K562 (cell line): Measurements from ENCODE around the gene TXN2. TPM values are rescaled to one million over a fixed set of nuclear protein-coding genes. Genes with fewer than 3 reads are reported as not detected.
A peak's percentile ranks its signal among the peaks of the same experiment; 100 is the strongest.

ENCODE experiments used
- ARID3B ChIP-seq: fragments of 250-450 bp; sonication (Bioruptor Pico); IDR thresholded peaks from 2 replicates; pipeline ENCODE4 v1.4.0; 2020; ENCODE audit warnings: borderline replicate concordance
- CREB3L1 ChIP-seq: fragments of 450-650 bp; IDR thresholded peaks from 2 replicates; pipeline ENCODE4 v1.6.1; 2014; ENCODE audit warnings: low read depth, mild to moderate bottlenecking, moderate library complexity, borderline replicate concordance
- DIDO1 ChIP-seq: fragments of 450-650 bp; IDR thresholded peaks from 2 replicates; pipeline ENCODE4 v1.6.1; 2016; ENCODE audit warnings: low read depth, missing biosample characterization, missing genetic modification characterization
- GTF2E2 ChIP-seq: fragments of 200-800 bp; sonication (Bioruptor generic); IDR thresholded peaks from 2 replicates; pipeline ENCODE4 v1.6.1; 2016; ENCODE audit warnings: missing genetic modification characterization, missing compliant biosample characterization
- KDM5B ChIP-seq: fragments of 200-600 bp; sonication (generic); IDR thresholded peaks from 2 replicates; pipeline ENCODE4 v1.6.1; 2012; ENCODE audit warnings: low read depth, mild to moderate bottlenecking, moderate library complexity, low read length, control low read depth, inconsistent platforms; ENCODE audit not compliant: insufficient replicate concordance
- KLF16 ChIP-seq: IDR thresholded peaks from 2 replicates; pipeline ENCODE4 v1.6.1; 2016; ENCODE audit warnings: antibody characterized with exemption
- PHB2 ChIP-seq: fragments of 450-650 bp; IDR thresholded peaks from 2 replicates; pipeline ENCODE4 v1.6.1; 2017; ENCODE audit warnings: low read depth
- POLR2H ChIP-seq: IDR thresholded peaks from 2 replicates; pipeline ENCODE4 v1.6.1; 2016; ENCODE audit warnings: missing genetic modification characterization, low read depth, mild to moderate bottlenecking, control low read depth, missing compliant biosample characterization, moderate library complexity
- RBFOX2 ChIP-seq: fragments of 200-400 bp; formaldehyde crosslinking; IDR thresholded peaks from 2 replicates; pipeline ENCODE4 v1.6.1; 2017; ENCODE audit warnings: low read depth, mild to moderate bottlenecking, low read length, moderate library complexity
- ZBTB7A ChIP-seq: IDR thresholded peaks from 2 replicates; pipeline ENCODE4 v1.6.1; 2011; ENCODE audit warnings: low read depth, mild to moderate bottlenecking, low read length, moderate library complexity, borderline replicate concordance; ENCODE audit not compliant: control insufficient read depth
- ZNF143 ChIP-seq: sonication (generic); formaldehyde crosslinking; IDR thresholded peaks from 2 replicates; pipeline ENCODE4 v1.9.0; 2022; ENCODE audit warnings: mild to moderate bottlenecking, missing genetic modification reagents
- ZNF407 ChIP-seq: fragments of 450-650 bp; IDR thresholded peaks from 2 replicates; pipeline ENCODE4 v1.6.1; 2016; ENCODE audit warnings: low read depth
- polyA plus RNA-seq, 8 experiments: library from polyadenylated mRNA; depleted of rRNA in 4 of 8; stranded (reverse) in 5 of 8; unstranded in 3 of 8; fragments of >200 nt; fragmentation: Nextera tagmentation in 2 of 8; fragmentation: Illumina TruSeq in 1 of 8; extraction: Ambion mirVana in 2 of 8; extraction: Trizol in 1 of 8; gene quantifications; 2 replicates each; pipeline versions ENCODE4 v1.2.1 to v1.2.3, GENCODE V29; 2011 to 2014; ENCODE audit warnings: inconsistent platforms in 1 of 8, missing spikeins in 1 of 8
- total RNA-seq, 7 experiments: library from RNA; depleted of rRNA in 6 of 7; stranded (reverse); fragments of >200 nt in 6 of 7; fragmentation: Illumina TruSeq in 2 of 7; extraction: Trizol in 2 of 7; gene quantifications; 2 replicates each; pipeline versions ENCODE4 v1.2.1 to v1.2.3, GENCODE V29; 2011 to 2021; ENCODE audit warnings: low replicate concordance in 1 of 7

The TXN2 gene
- total and polyA plus RNA-seq, 9 of the 15 experiments (the other 6 are each of a cell fraction or from before 2014, with no cell fraction given) = 48.5 to 399 (median 118) TPM

GRCh38 chr22:36481393-36482168 is at the start of gene TXN2 (continued):
- no peak for TF ChIP-seq ZNF407
- peak; percentile 37; the same call in 1 of the 2 replicates for TF ChIP-seq ZBTB7A
- TF ChIP-seq KDM5B = peak; percentile 81
- TF ChIP-seq POLR2H (tag) = peak; percentile 91
- TF ChIP-seq DIDO1 = peak; percentile 84; the same call in 1 of the 2 replicates
- peak; percentile 100 for TF ChIP-seq RBFOX2
- TF ChIP-seq GTF2E2 (tag) = peak; percentile 76
- no peak for TF ChIP-seq PHB2
- TF ChIP-seq CREB3L1 = peak; percentile 58; the same call in 1 of the 2 replicates
- TF ChIP-seq ARID3B (CRISPR knock-in tag) = no peak
- no peak for TF ChIP-seq ZNF143 (CRISPR knock-in tag)
- no peak for TF ChIP-seq KLF16
